Uterus (tissue), 4 donors: ENCODE measurements around the gene DENND1A. TPM values are rescaled to one million over a fixed set of nuclear protein-coding genes. Genes with fewer than 3 reads are reported as not detected.
A peak's percentile ranks its signal among the peaks of the same experiment; 100 is the strongest.

Experiments used
- DNase-seq, 2 donors: peaks; one replicate each; pipeline ENCODE4 v3.0.0-alpha.2; 2019 to 2020
- H3K27ac ChIP-seq, 2 donors: fragments of 200-600 bp; sonication (generic); 1 replicate in 1 of 2; 2 replicates in 1 of 2; pipeline ENCODE4 v1.5.1; 2016 to 2018
- H3K27me3 ChIP-seq, 2 donors: fragments of 200-600 bp; sonication (generic); one replicate each; pipeline ENCODE4 v1.5.1; 2018 to 2019; ENCODE audit warnings: control low read depth in 1 of 2
- H3K36me3 ChIP-seq, 2 donors: fragments of 200-600 bp; sonication (generic); one replicate each; pipeline ENCODE4 v1.5.1; 2019; ENCODE audit warnings: control low read depth in 1 of 2
- H3K4me1 ChIP-seq, 2 donors: fragments of 200-600 bp; sonication (generic); one replicate each; pipeline ENCODE4 v1.5.1; 2018 to 2019; ENCODE audit warnings: control low read depth in 1 of 2
- H3K4me3 ChIP-seq, 2 donors: fragments of 200-600 bp; sonication (generic); 1 replicate in 1 of 2; 2 replicates in 1 of 2; pipeline ENCODE4 v1.5.1; 2018 to 2019; ENCODE audit warnings: mild to moderate bottlenecking in 1 of 2
- H3K9me3 ChIP-seq, 2 donors: fragments of 200-600 bp; sonication (generic); one replicate each; pipeline ENCODE4 v1.5.1; 2019; ENCODE audit warnings: control low read depth in 1 of 2
- POLR2A ChIP-seq, 2 donors: fragments of 450-650 bp; IDR thresholded peaks; one replicate each; pipeline ENCODE4 v1.6.1; 2016; ENCODE audit warnings: antibody characterized with exemption in 2 of 2, mild to moderate bottlenecking in 1 of 2, moderate library complexity in 1 of 2
- intact Hi-C: fragments of 100-400 bp; cut with DNase I; formaldehyde crosslinking; loops from one replicate; pipeline ENCODE4 v1.15.1; 2023; ENCODE audit warnings: low total_unique reads
- total RNA-seq, 4 donors: library from RNA; depleted of rRNA in 3 of 4; stranded (reverse); fragments of >200 nt in 3 of 4; gene quantifications; one replicate each; pipeline versions ENCODE4 v1.1.0 to v1.2.4, GENCODE V29; 2014 to 2023
- TF ChIP-seq, protein P1 (sequence below), 4 experiments: fragments of 200-600 bp in 2 of 4; fragments of 450-650 bp in 2 of 4; sonication (generic) in 2 of 4; IDR thresholded peaks; one replicate each; pipeline ENCODE4 v1.5.1; 2016 to 2019; ENCODE audit warnings: antibody characterized with exemption in 4 of 4, mild to moderate bottlenecking in 2 of 4, moderate library complexity in 1 of 4
- donor health status: DM: yes; HTN: yes; CAD: no.

DENND1A gene
- total RNA-seq, 4 donors from 2014 or later = 10.8 to 34.5 (median 22.6) TPM

DNA sequence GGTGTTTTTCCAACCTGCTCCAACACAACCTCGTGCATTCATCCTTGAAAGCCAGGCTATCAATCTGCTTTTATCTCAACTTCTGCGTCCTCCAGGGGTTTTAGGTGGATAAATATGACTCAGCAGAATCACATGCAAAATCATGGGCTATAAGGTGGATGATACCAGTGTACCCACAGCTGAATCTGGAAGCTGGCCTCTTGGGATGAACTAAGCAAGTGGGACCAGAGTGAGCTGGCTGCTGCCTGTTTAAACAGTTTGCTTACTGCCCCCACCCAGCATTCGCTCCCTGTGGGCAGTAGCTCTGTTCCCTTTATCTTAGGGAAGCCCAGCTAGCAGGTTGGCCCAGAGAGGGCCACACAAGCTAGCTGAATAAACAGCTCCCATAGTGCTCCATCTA is 379.9 kb downstream of the DENND1A start:
- Histone ChIP-seq H3K4me3 (no peak overlapping the region), H3K9me3 (no peaks in the 10 kb centered on the region), H3K27me3 (no peaks in the 10 kb centered on the region), H3K27ac (no peak overlapping the region), H3K36me3 (no peaks in the 10 kb centered on the region), H3K4me1 (peaks cover 0 to 4% of the 10 kb centered on the region in 2 donors)
- intact Hi-C loops = no loop called here
- TF ChIP-seq POLR2A (IDR thresholded peaks at IDR 0.05) = no peak
- TF ChIP-seq, protein P1, sequence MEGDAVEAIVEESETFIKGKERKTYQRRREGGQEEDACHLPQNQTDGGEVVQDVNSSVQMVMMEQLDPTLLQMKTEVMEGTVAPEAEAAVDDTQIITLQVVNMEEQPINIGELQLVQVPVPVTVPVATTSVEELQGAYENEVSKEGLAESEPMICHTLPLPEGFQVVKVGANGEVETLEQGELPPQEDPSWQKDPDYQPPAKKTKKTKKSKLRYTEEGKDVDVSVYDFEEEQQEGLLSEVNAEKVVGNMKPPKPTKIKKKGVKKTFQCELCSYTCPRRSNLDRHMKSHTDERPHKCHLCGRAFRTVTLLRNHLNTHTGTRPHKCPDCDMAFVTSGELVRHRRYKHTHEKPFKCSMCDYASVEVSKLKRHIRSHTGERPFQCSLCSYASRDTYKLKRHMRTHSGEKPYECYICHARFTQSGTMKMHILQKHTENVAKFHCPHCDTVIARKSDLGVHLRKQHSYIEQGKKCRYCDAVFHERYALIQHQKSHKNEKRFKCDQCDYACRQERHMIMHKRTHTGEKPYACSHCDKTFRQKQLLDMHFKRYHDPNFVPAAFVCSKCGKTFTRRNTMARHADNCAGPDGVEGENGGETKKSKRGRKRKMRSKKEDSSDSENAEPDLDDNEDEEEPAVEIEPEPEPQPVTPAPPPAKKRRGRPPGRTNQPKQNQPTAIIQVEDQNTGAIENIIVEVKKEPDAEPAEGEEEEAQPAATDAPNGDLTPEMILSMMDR (IDR thresholded peaks at IDR 0.05) = no peak
- no peak for DNase-seq

DNA sequence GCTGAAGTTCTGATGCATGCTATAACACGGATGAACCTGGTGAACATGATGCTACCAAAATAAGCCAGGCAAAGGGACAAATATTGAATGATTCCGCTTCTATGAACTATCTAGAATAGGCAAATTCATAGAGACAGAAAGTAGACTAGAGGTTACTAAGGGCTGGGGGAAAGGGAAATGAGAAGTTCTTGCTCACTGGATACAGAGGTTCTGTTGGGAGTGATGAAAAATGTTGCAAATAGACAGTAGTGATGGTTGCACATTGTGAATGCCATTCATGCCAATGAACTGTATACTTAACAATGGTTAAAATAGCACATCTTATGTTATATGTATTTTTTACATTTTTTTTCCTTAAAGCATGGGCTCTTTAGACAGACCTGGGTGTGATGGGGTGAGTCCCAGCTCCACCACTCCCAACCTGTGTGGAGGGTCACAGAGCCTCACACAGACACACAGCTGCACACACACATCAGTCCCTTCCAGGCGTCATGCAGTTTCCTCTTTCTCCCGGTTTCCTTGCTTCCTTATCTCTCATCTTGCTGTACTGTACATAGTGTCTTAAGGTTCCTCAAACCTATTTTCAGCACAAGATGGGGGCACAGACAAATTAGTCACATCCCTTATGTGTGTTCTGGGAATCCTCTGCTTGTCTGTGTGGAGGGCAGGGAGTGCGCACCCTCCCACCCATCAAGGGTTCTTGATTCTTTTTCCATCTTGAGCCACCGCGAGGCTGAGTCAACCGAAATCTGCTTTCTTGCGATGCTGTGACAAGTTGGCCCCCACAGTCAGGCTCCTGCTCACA is 381.0 kb downstream of the DENND1A start:
- H3K4me1 ChIP-seq = peaks cover 0 to 4% of the 10 kb centered on the region in 2 donors
- TF ChIP-seq POLR2A (IDR thresholded peaks at IDR 0.05) = no peak
- TF ChIP-seq, protein P1 (IDR thresholded peaks at IDR 0.05) = no peak
- H3K9me3 ChIP-seq = no peaks in the 10 kb centered on the region
- H3K4me3 ChIP-seq = no peak overlapping the region
- DNase-seq = no peak
- no peaks in the 10 kb centered on the region for H3K27me3 ChIP-seq
- no peak overlapping the region for H3K27ac ChIP-seq
- intact Hi-C loops = no loop called here
- H3K36me3 ChIP-seq = no peaks in the 10 kb centered on the region

DNA sequence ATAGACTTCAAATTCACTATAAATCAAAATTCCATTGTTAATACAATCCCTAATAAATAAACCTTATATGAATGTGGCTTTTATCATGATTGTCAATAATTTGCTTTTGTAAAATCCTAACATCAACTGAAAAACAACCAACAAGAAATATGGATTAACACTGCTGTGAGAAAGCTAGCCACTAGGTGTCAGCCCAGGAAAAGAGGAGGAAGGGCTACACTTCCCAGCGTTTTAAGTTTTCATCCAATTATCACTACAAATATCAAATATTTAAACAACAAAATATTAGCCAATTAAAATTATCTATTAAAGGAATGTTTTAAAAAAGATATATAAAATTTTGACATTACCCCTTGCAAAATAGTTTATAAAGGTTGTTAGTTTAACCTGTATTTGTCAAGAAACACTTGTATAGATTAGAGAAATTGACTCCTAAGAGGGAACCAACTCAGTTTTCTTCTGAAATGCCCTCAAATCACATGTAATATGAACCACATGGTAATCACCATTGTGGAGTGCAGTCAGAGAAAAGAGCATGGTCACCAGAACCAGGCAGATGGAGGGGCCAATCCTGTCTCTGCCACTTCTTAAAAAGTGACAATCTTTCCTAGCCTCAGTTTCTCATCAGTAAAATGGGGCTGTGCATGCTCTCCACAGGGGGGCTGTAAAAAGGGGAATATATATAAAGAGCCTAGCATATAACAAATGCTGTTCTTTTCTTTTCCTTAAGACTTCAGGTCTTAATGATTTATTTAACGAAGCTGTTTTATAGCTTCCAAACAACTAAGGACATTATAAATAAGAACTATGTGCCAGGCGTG is 385.7 kb downstream of the DENND1A start:
- DNase-seq = no peak
- no peaks in the 10 kb centered on the region for H3K4me1 ChIP-seq
- intact Hi-C loops = no loop called here

DNA sequence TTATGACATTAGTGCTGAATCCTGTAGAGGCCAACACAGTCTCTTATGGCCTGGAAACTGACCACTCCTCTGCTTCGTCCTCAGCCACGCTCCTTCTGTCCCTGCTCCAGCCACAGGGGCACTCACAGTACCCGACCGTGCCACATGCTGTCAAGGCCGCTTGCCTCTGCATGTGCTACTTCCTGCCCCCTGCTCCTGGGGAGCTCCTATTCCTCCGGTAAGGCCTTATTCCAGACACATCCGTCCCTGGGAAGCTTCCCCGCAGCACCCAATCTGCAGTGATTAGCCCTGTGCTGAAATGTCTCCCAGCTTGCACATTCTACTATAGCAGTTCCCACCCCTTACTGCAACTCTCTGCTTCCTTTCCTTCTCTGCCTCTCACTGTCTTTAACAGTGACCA is 386.4 kb downstream of the DENND1A start:
- TF ChIP-seq POLR2A (IDR thresholded peaks at IDR 0.05) = no peak
- TF ChIP-seq, protein P1 (IDR thresholded peaks at IDR 0.05) = no peak
- intact Hi-C loops = no loop called here
- Histone ChIP-seq H3K27ac (no peak overlapping the region), H3K27me3 (no peaks in the 10 kb centered on the region), H3K4me1 (no peaks in the 10 kb centered on the region), H3K4me3 (no peak overlapping the region), H3K9me3 (no peaks in the 10 kb centered on the region), H3K36me3 (no peaks in the 10 kb centered on the region)
- DNase-seq = no peak

More for the DNA sequence above, 385.7 kb downstream of the DENND1A start:
- Histone ChIP-seq H3K27me3 (no peaks in the 10 kb centered on the region), H3K4me3 (no peak overlapping the region), H3K36me3 (no peaks in the 10 kb centered on the region), H3K9me3 (no peaks in the 10 kb centered on the region), H3K27ac (no peak overlapping the region)
- TF ChIP-seq, protein P1 (IDR thresholded peaks at IDR 0.05) = peak; percentile 61 to 76 (median 72)
- no peak for TF ChIP-seq POLR2A (IDR thresholded peaks at IDR 0.05)
